ENCODE results near the gene GRHL1.

Gene GRHL1

GRCh38 chr2:10003206-10004125 is 52.0 kb downstream of the GRHL1 start:
- TF ChIP-seq FOXP2 (optimal IDR thresholded peaks at IDR 0.05; ENCODE audit: borderline replicate concordance, extremely low read depth, extremely low read length, insufficient read depth) (no peak), REST (IDR thresholded peaks at IDR 0.05; ENCODE audit: insufficient read depth in 1 of 2, low read depth in 2 of 2, low read length in 2 of 2) (no peak), SIN3A (IDR thresholded peaks at IDR 0.05; ENCODE audit: borderline replicate concordance, insufficient read depth, low read length) (no peak), TAF1 (IDR thresholded peaks at IDR 0.05; ENCODE audit: borderline replicate concordance, insufficient read depth, low read length) (no peak), POLR2AphosphoS5 (IDR thresholded peaks at IDR 0.05; ENCODE audit: low read depth, low read length) (no peak)

GRCh38 chr2:10004401-10004800 is 52.9 kb downstream of the GRHL1 start:
- no peak for TF ChIP-seq POLR2AphosphoS5 (IDR thresholded peaks at IDR 0.05; ENCODE audit: low read depth, low read length)
- TF ChIP-seq SIN3A (IDR thresholded peaks at IDR 0.05; ENCODE audit: borderline replicate concordance, insufficient read depth, low read length), result no peak
- no peak for TF ChIP-seq TAF1 (IDR thresholded peaks at IDR 0.05; ENCODE audit: borderline replicate concordance, insufficient read depth, low read length)
- TF ChIP-seq FOXP2 (optimal IDR thresholded peaks at IDR 0.05; ENCODE audit: borderline replicate concordance, extremely low read depth, extremely low read length, insufficient read depth), result no peak
- TF ChIP-seq REST (IDR thresholded peaks at IDR 0.05; ENCODE audit: insufficient read depth in 1 of 2, low read depth in 2 of 2, low read length in 2 of 2), result no peak

GRCh38 chr2:10004836-10005235 is 53.3 kb downstream of the GRHL1 start:
- TF ChIP-seq TAF1 (IDR thresholded peaks at IDR 0.05; ENCODE audit: borderline replicate concordance, insufficient read depth, low read length) (no peak), REST (IDR thresholded peaks at IDR 0.05; ENCODE audit: insufficient read depth in 1 of 2, low read depth in 2 of 2, low read length in 2 of 2) (no peak), POLR2AphosphoS5 (IDR thresholded peaks at IDR 0.05; ENCODE audit: low read depth, low read length) (no peak), SIN3A (IDR thresholded peaks at IDR 0.05; ENCODE audit: borderline replicate concordance, insufficient read depth, low read length) (no peak), FOXP2 (optimal IDR thresholded peaks at IDR 0.05; ENCODE audit: borderline replicate concordance, extremely low read depth, extremely low read length, insufficient read depth) (no peak)

GRCh38 chr2:10005461-10006235 is 54.2 kb downstream of the GRHL1 start:
- no peak for TF ChIP-seq REST (IDR thresholded peaks at IDR 0.05; ENCODE audit: insufficient read depth in 1 of 2, low read depth in 2 of 2, low read length in 2 of 2)
